Vagina (tissue), 2 donors: ENCODE data around the gene PALLD. TPM values are rescaled to one million over a fixed set of nuclear protein-coding genes. Genes with fewer than 3 reads are reported as not detected.
A peak's percentile ranks its signal among the peaks of the same experiment; 100 is the strongest.

Source experiments
- DNase-seq, 2 donors: peaks; one replicate each; pipeline ENCODE4 v3.0.0-alpha.2; 2017; ENCODE audit errors: extremely low spot score in 2 of 2
- H3K27ac ChIP-seq: fragments of 200-600 bp; sonication (generic); one replicate; pipeline ENCODE4 v1.5.1; 2019
- H3K27me3 ChIP-seq: fragments of 200-600 bp; sonication (generic); one replicate; pipeline ENCODE4 v1.5.1; 2019
- H3K36me3 ChIP-seq, 2 donors: fragments of 200-600 bp; sonication (generic); one replicate each; pipeline ENCODE4 v1.5.1; 2017 to 2019
- H3K4me1 ChIP-seq: fragments of 200-600 bp; sonication (generic); one replicate; pipeline ENCODE4 v1.5.1; 2019
- H3K4me3 ChIP-seq, 2 donors: fragments of 200-600 bp; sonication (generic); 1 replicate in 1 of 2; 2 replicates in 1 of 2; pipeline ENCODE4 v1.5.1; 2016 to 2019
- H3K9me3 ChIP-seq: fragments of 200-600 bp; sonication (generic); one replicate; pipeline ENCODE4 v1.5.1; 2019
- POLR2A ChIP-seq, 2 donors: fragments of 450-650 bp; IDR thresholded peaks; one replicate each; pipeline ENCODE4 v1.6.1; 2017; ENCODE audit warnings: antibody characterized with exemption in 2 of 2, mild to moderate bottlenecking in 2 of 2, moderate library complexity in 2 of 2
- POLR2AphosphoS5 ChIP-seq, 2 donors: sonication (generic); formaldehyde crosslinking; IDR thresholded peaks; one replicate each; pipeline ENCODE4 v1.9.0; 2017; ENCODE audit warnings: antibody characterized with exemption in 2 of 2, mild to moderate bottlenecking in 2 of 2, low read depth in 1 of 2; ENCODE audit not compliant: insufficient read depth in 1 of 2
- intact Hi-C: fragments of 100-400 bp; cut with DNase I; formaldehyde crosslinking; loops from one replicate; pipeline ENCODE4 v1.15.1; 2023
- total RNA-seq: library from RNA; depleted of rRNA; stranded (reverse); fragments of >200 nt; gene quantifications from one replicate; pipeline ENCODE4 v1.2.3, GENCODE V29; 2016
- TF ChIP-seq, protein P1 (sequence below), 3 experiments: fragments of 450-650 bp in 2 of 3; fragments of 200-600 bp in 1 of 3; sonication (generic) in 1 of 3; IDR thresholded peaks; one replicate each; pipeline ENCODE4 v1.5.1; 2017 to 2019; ENCODE audit warnings: antibody characterized with exemption in 3 of 3, mild to moderate bottlenecking in 2 of 3, moderate library complexity in 2 of 3

The PALLD gene
- total RNA-seq, 1 donor from 2014 or later = 229 TPM

DNA sequence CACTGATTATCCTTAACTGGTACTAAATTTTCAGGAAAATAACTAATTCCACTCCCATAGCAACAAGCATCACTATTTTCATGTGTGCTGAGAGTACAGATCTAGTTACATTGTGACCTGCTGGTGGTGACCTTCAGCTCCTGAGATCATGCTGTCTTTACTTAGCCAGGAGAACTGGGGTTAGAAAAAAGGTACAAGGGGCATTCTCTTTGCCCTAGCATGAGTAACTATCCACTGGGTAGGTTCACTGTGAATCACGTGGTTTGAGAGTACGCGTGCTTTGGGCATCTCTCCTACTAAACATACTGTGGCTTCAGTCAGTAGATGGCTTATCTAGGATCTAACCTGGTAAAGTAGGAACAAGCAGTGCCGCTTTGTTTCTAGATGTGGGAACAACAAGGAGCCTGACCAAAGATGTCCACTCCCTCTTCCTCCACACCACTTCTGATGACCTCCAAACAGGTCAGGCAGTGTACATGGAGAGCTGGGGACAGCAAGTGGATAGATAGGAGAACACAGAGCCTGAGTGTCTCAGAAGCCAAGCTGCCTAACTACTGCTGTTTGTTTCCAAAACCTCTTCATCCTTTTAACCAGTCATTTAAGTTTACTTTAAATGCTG lies 423.0 kb downstream of the PALLD start:
- no peak for DNase-seq
- H3K9me3 ChIP-seq = no peaks in the 10 kb centered on the region
- H3K27me3 ChIP-seq = no peaks in the 10 kb centered on the region
- intact Hi-C loops = loop anchor here (5.0 to 10.0 kb wide), 3 partner anchors 85 to 333 kb away; no protein-coding TSS in a partner anchor
- no peak overlapping the region for H3K4me3 ChIP-seq
- H3K4me1 ChIP-seq = no peaks in the 10 kb centered on the region
- H3K27ac ChIP-seq = peak overlapping the region; percentile 44
- TF ChIP-seq POLR2A (IDR thresholded peaks at IDR 0.05) (no peak), POLR2AphosphoS5 (IDR thresholded peaks at IDR 0.05; ENCODE audit: insufficient read depth in 1 of 2, low read depth in 1 of 2) (no peak)
- TF ChIP-seq, protein P1, sequence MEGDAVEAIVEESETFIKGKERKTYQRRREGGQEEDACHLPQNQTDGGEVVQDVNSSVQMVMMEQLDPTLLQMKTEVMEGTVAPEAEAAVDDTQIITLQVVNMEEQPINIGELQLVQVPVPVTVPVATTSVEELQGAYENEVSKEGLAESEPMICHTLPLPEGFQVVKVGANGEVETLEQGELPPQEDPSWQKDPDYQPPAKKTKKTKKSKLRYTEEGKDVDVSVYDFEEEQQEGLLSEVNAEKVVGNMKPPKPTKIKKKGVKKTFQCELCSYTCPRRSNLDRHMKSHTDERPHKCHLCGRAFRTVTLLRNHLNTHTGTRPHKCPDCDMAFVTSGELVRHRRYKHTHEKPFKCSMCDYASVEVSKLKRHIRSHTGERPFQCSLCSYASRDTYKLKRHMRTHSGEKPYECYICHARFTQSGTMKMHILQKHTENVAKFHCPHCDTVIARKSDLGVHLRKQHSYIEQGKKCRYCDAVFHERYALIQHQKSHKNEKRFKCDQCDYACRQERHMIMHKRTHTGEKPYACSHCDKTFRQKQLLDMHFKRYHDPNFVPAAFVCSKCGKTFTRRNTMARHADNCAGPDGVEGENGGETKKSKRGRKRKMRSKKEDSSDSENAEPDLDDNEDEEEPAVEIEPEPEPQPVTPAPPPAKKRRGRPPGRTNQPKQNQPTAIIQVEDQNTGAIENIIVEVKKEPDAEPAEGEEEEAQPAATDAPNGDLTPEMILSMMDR (IDR thresholded peaks at IDR 0.05) = no peak
- H3K36me3 ChIP-seq = peaks cover 0 to 30% of the 10 kb centered on the region in 2 donors

DNA sequence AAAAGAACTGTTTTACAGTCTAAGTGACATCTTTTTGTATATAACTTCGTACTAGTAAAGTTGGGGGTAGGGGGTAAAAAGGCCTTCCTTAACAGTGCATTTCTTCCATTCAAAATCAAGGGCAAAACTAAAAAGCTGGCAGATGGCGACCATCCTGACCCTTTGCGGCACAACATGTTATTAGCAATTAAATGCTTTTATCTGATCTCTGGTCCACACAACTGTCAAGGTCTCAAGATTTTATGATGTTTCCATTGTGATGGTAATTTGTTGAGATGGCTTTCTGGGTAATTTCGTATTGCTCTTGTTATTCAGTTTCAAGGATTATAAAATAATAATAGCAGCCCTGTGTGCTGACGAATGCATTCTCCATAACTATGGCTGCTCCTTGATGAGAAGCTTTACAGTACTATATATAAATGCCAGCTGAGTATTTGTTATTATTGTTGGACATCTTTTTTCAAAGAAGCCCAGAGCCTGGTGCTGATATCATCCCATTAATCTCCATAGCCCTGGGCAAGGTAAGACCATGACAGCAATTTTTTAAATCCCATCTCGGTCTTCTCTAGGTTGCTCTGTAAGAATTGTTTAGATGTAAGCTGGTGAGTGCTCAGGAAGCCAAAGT lies 423.7 kb downstream of the PALLD start:
- intact Hi-C loops = no loop called here
- H3K27ac ChIP-seq = peak overlapping the region; percentile 44
- no peaks in the 10 kb centered on the region for H3K9me3 ChIP-seq
- no peak overlapping the region for H3K4me3 ChIP-seq
- no peaks in the 10 kb centered on the region for H3K4me1 ChIP-seq
- DNase-seq = no peak
- peaks cover 0 to 30% of the 10 kb centered on the region in 2 donors for H3K36me3 ChIP-seq
- TF ChIP-seq, protein P1 (IDR thresholded peaks at IDR 0.05) = no peak
- TF ChIP-seq POLR2A (IDR thresholded peaks at IDR 0.05) (no peak), POLR2AphosphoS5 (IDR thresholded peaks at IDR 0.05; ENCODE audit: insufficient read depth in 1 of 2, low read depth in 1 of 2) (no peak)
- H3K27me3 ChIP-seq = no peaks in the 10 kb centered on the region

DNA sequence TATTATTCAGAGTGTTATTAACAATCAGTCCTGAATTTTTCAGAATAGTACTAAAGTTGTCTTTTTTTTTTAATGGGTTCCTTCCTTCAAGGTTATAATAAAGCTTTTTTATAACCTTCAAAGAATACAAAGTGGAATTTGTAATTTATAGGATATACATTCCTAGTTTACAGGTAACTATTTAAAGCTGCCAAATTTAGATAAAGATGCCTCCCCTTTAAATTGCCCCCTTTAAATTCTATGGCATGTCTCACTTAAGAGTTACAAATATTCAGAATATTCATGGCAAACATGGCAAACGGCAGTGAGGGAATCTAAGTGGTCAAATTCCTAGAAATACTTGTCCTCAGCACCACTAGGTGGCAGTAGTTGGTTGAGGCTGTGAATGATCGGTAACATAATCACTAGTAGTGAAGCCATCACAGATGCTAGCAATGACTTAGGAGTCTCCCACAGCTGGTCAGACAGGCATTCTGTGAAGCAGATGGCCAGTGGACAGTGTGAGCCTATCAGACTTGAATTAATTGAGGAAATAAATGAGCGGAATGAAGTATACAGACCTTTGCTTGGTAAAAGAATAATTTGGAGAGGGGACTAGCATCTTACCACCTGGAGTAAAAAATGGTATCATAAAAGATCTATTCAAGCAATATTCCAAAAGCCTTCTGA lies 426.8 kb downstream of the PALLD start:
- intact Hi-C loops = no loop called here
- Histone ChIP-seq H3K36me3 (peaks cover 3 to 54% of the 10 kb centered on the region in 2 donors), H3K27me3 (no peaks in the 10 kb centered on the region), H3K27ac (no peak overlapping the region), H3K9me3 (no peaks in the 10 kb centered on the region), H3K4me3 (no peak overlapping the region), H3K4me1 (no peaks in the 10 kb centered on the region)
- DNase-seq = no peak
- TF ChIP-seq, protein P1 (IDR thresholded peaks at IDR 0.05) = peak; percentile 69 to 81 (median 74)
- no peak for TF ChIP-seq POLR2A (IDR thresholded peaks at IDR 0.05)

DNA sequence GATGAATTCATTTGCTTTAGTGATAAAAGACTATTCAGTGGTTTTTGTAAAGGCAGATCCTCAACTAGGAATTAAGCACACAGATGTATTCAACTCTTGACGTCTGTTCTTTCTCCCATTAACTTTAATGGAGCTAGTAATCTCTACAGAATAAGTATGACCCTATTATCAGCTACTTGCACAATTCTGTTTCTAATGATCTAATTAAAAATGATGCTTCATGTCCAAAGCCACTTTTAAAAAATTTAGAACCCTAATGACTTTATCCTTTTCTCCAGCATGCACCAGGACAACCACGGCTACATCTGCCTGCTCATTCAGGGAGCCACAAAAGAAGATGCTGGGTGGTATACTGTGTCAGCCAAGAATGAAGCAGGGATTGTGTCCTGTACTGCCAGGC lies 427.8 kb downstream of the PALLD start:
- Histone ChIP-seq H3K27me3 (no peaks in the 10 kb centered on the region), H3K9me3 (no peaks in the 10 kb centered on the region), H3K4me1 (no peaks in the 10 kb centered on the region), H3K4me3 (no peak overlapping the region), H3K27ac (no peak overlapping the region), H3K36me3 (peaks cover 11 to 56% of the 10 kb centered on the region in 2 donors)
- TF ChIP-seq POLR2A (IDR thresholded peaks at IDR 0.05) (no peak), POLR2AphosphoS5 (IDR thresholded peaks at IDR 0.05; ENCODE audit: insufficient read depth in 1 of 2, low read depth in 1 of 2) (no peak)
- TF ChIP-seq, protein P1 (IDR thresholded peaks at IDR 0.05) = no peak
- intact Hi-C loops = no loop called here
- no peak for DNase-seq
